Astrocyte (in vitro differentiated cells and primary cell): ENCODE data around the gene TBX5. TPM values are rescaled to one million over a fixed set of nuclear protein-coding genes. Genes with fewer than 3 reads are reported as not detected.

Experiments used
- DNase-seq: peaks from one replicate; pipeline ENCODE4 v3.0.0-alpha.2; 2010; ENCODE audit warnings: low read depth
- FAIRE-seq: peaks from 2 replicates; lab custom pipeline; 2011; peaks lifted over from hg19 to GRCh38; lab: Jason Lieb, UNC
- H2AFZ ChIP-seq: 2 replicates; pipeline ENCODE4 v1.6.0; 2012; ENCODE audit warnings: low read depth, low read length, inconsistent platforms
- H3K27ac ChIP-seq: 2 replicates; pipeline ENCODE4 v1.5.1; 2011; ENCODE audit warnings: low read depth, low read length, inconsistent platforms
- H3K27me3 ChIP-seq: 2 replicates; pipeline ENCODE4 v1.6.0; 2011; ENCODE audit warnings: low read length, inconsistent platforms; ENCODE audit not compliant: insufficient read depth
- H3K36me3 ChIP-seq: 2 replicates; pipeline ENCODE4 v1.5.1; 2011; ENCODE audit warnings: low read length, inconsistent platforms; ENCODE audit not compliant: insufficient read depth
- H3K4me1 ChIP-seq: 2 replicates; pipeline ENCODE4 v1.5.1; 2011; ENCODE audit warnings: low read length, inconsistent platforms; ENCODE audit not compliant: insufficient read depth
- H3K4me2 ChIP-seq: 2 replicates; pipeline ENCODE4 v1.6.0; 2012; ENCODE audit warnings: low read length, inconsistent platforms
- H3K4me3 ChIP-seq: 2 replicates; pipeline ENCODE4 v1.5.1; 2011; ENCODE audit warnings: low read depth, mild to moderate bottlenecking, low read length, inconsistent platforms; ENCODE audit not compliant: insufficient read depth
- H3K79me2 ChIP-seq: 2 replicates; pipeline ENCODE4 v1.6.0; 2012; ENCODE audit warnings: mild to moderate bottlenecking, low read length, inconsistent platforms; ENCODE audit not compliant: insufficient read depth
- H3K9ac ChIP-seq: 2 replicates; pipeline ENCODE4 v1.6.0; 2012; ENCODE audit warnings: mild to moderate bottlenecking, low read length, inconsistent platforms
- H3K9me3 ChIP-seq: 2 replicates; pipeline ENCODE4 v1.5.1; 2012; ENCODE audit warnings: low read depth, mild to moderate bottlenecking, low read length, inconsistent platforms; ENCODE audit not compliant: insufficient read depth
- H4K20me1 ChIP-seq: 2 replicates; pipeline ENCODE4 v1.6.0; 2012; ENCODE audit warnings: low read length, inconsistent platforms; ENCODE audit not compliant: insufficient read depth
- H3K27ac Mint-ChIP-seq: one replicate; pipeline ENCODE4 v1.8.0; 2021; ENCODE audit warnings: mild to moderate bottlenecking, mixed read lengths; ENCODE audit not compliant: unreplicated experiment
- H3K27me3 Mint-ChIP-seq: one replicate; pipeline ENCODE4 v1.8.0; 2021; ENCODE audit warnings: low read depth, mixed read lengths; ENCODE audit not compliant: unreplicated experiment
- H3K36me3 Mint-ChIP-seq: one replicate; pipeline ENCODE4 v1.8.0; 2021; ENCODE audit warnings: low read depth, mixed read lengths; ENCODE audit not compliant: unreplicated experiment
- H3K4me1 Mint-ChIP-seq: one replicate; pipeline ENCODE4 v1.8.0; 2021; ENCODE audit warnings: low read depth, mixed read lengths; ENCODE audit not compliant: unreplicated experiment
- H3K4me3 Mint-ChIP-seq: one replicate; pipeline ENCODE4 v1.8.0; 2021; ENCODE audit warnings: mild to moderate bottlenecking, moderate library complexity, mixed read lengths; ENCODE audit not compliant: unreplicated experiment
- H3K9me3 Mint-ChIP-seq: one replicate; pipeline ENCODE4 v1.8.0; 2021; ENCODE audit warnings: mild to moderate bottlenecking, mixed read lengths; ENCODE audit not compliant: unreplicated experiment
- CTCF ChIP-seq: IDR thresholded peaks from 2 replicates; pipeline ENCODE4 v1.5.1; 2011; ENCODE audit warnings: low read depth, mild to moderate bottlenecking, inconsistent platforms, low read length, moderate library complexity; ENCODE audit not compliant: insufficient read depth
- EZH2 ChIP-seq: IDR thresholded peaks from 2 replicates; pipeline ENCODE4 v1.6.1; 2012; ENCODE audit warnings: mild to moderate bottlenecking, low read length, inconsistent platforms; ENCODE audit not compliant: insufficient read depth
- total RNA-seq: library from RNA; stranded (reverse); gene quantifications from 2 replicates; pipeline ENCODE4 v1.2.1, GENCODE V29; 2021

TBX5 gene
- total RNA-seq, 1 donor from 2014 or later: not detected

DNA sequence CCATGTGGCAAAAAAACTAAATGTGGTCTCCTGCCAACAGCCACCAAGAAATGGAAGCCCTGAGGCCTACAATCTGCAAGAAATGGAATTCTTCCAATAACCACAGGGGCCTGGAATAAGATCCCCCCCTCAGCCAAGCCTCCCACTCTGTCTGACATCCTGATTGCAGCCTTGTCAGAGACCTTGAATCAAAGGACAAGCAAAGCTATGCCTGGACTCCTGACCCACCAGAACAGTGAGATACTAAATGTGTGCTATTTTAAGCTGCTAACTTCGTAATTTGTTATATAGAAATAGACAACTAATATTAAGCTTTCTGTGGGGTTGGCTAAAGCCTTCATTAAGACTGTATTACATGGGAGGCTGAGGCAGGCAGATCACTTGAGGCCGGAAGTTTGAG, 77.7 kb downstream of the TBX5 start:
- H2AFZ ChIP-seq: no peak overlapping the region
- H3K36me3 Mint-ChIP-seq: no peaks in the 10 kb centered on the region
- TF ChIP-seq EZH2 (no peak), CTCF (no peak)
- H3K4me1 Mint-ChIP-seq: no peaks in the 10 kb centered on the region
- H3K4me2 ChIP-seq: no peak overlapping the region
- H3K27ac Mint-ChIP-seq: no peak overlapping the region
- H3K27me3 ChIP-seq: no peaks in the 10 kb centered on the region
- no peak overlapping the region for H3K9ac ChIP-seq
- no peaks in the 10 kb centered on the region for H3K4me1 ChIP-seq
- DNase-seq: no peak
- H3K27ac ChIP-seq: no peak overlapping the region
- no peaks in the 10 kb centered on the region for H3K36me3 ChIP-seq
- H3K79me2 ChIP-seq: no peaks in the 10 kb centered on the region
- H3K9me3 Mint-ChIP-seq: peaks cover 9% of the 10 kb centered on the region
- H4K20me1 ChIP-seq: no peaks in the 10 kb centered on the region
- no peak for FAIRE-seq
- H3K4me3 ChIP-seq: no peak overlapping the region
- H3K27me3 Mint-ChIP-seq: peaks cover 11% of the 10 kb centered on the region
- no peak overlapping the region for H3K4me3 Mint-ChIP-seq
- H3K9me3 ChIP-seq: no peaks in the 10 kb centered on the region

GRCh38 chr12:114327765-114328164, 78.2 kb downstream of the TBX5 start:
- H3K36me3 ChIP-seq: no peaks in the 10 kb centered on the region
- no peaks in the 10 kb centered on the region for H3K9me3 ChIP-seq
- TF ChIP-seq EZH2 (no peak), CTCF (no peak)
- H3K4me2 ChIP-seq: no peak overlapping the region
- H3K4me3 ChIP-seq: no peak overlapping the region
- no peaks in the 10 kb centered on the region for H3K4me1 ChIP-seq
- peaks cover 11% of the 10 kb centered on the region for H3K27me3 Mint-ChIP-seq
- H3K27ac ChIP-seq: no peak overlapping the region
- no peaks in the 10 kb centered on the region for H3K27me3 ChIP-seq
- no peak overlapping the region for H2AFZ ChIP-seq
- no peaks in the 10 kb centered on the region for H3K36me3 Mint-ChIP-seq
- no peak overlapping the region for H3K9ac ChIP-seq
- H4K20me1 ChIP-seq: no peaks in the 10 kb centered on the region
- FAIRE-seq (no peak), DNase-seq (no peak)
- H3K9me3 Mint-ChIP-seq: peaks cover 9% of the 10 kb centered on the region
- no peak overlapping the region for H3K4me3 Mint-ChIP-seq
- H3K27ac Mint-ChIP-seq: no peak overlapping the region
- H3K79me2 ChIP-seq: no peaks in the 10 kb centered on the region
- H3K4me1 Mint-ChIP-seq: no peaks in the 10 kb centered on the region

DNA sequence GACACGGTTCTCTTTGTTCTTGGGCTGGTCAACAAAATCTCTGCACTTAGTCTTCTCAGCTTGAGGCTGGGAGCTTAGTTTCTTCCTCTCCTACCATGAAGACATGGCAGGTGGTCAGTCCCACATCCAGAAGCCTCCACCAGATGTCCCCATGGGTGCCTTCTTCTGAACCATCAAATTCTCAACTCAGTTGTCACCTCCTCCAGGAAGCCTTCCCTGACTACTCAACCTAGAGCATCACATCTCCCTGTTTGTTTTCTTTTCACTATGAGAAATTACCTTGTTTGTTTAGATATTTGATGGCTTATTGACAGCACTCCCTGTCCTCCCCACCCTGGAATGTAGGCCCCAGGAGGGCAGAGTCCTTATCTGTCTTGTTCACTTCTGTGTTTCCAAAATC, 84.4 kb downstream of the TBX5 start:
- H3K4me3 Mint-ChIP-seq: no peak overlapping the region
- no peak for DNase-seq
- no peak for FAIRE-seq
- H3K4me3 ChIP-seq: no peak overlapping the region
- peaks cover 1% of the 10 kb centered on the region for H3K4me1 ChIP-seq
- TF ChIP-seq CTCF: no peak
- no peak for TF ChIP-seq EZH2
- no peak overlapping the region for H3K4me2 ChIP-seq
- H3K27ac Mint-ChIP-seq: no peak overlapping the region
- no peaks in the 10 kb centered on the region for H3K36me3 Mint-ChIP-seq
- H3K9me3 ChIP-seq: no peaks in the 10 kb centered on the region
- H3K27ac ChIP-seq: no peak overlapping the region
- peaks cover 4% of the 10 kb centered on the region for H3K9me3 Mint-ChIP-seq
- H3K79me2 ChIP-seq: no peaks in the 10 kb centered on the region
- no peaks in the 10 kb centered on the region for H3K36me3 ChIP-seq
- H3K9ac ChIP-seq: no peak overlapping the region
- no peaks in the 10 kb centered on the region for H4K20me1 ChIP-seq
- H3K4me1 Mint-ChIP-seq: peaks cover 2% of the 10 kb centered on the region
- no peaks in the 10 kb centered on the region for H3K27me3 ChIP-seq
- peaks cover 13% of the 10 kb centered on the region for H3K27me3 Mint-ChIP-seq
- no peak overlapping the region for H2AFZ ChIP-seq
